WI38 (cell line): ENCODE data around the gene LRIG2.

Experiments
- H3K4me3 ChIP-seq: 2 replicates; pipeline ENCODE4 v1.5.1; 2011; ENCODE audit warnings: low read depth, mild to moderate bottlenecking, control low read depth, low read length
- TF ChIP-seq, protein P1 (sequence below): IDR thresholded peaks from 2 replicates; pipeline ENCODE4 v1.5.1; 2012; ENCODE audit warnings: low read depth, mild to moderate bottlenecking, control low read depth, low read length

LRIG2 gene

DNA sequence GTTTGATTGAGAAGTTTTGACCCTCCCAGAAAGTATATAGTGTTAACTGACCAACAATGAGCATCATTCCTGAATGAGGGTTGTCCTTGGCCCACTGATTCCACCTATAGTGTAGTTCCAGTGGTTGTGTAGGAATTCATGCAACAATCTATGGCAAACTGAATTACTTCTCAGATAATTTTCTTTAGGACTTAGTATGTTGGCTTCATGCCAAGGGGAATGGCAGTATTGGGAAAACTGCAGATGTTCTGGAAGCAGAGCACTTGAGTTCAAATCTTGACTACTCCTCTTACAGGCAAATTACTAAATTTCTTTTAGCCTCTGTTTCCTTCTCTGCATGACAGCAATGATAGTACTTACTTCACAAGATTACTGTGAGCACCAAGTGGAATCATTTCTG, 65.8 kb downstream of the LRIG2 start:
- no peak overlapping the region for H3K4me3 ChIP-seq
- TF ChIP-seq, protein P1, sequence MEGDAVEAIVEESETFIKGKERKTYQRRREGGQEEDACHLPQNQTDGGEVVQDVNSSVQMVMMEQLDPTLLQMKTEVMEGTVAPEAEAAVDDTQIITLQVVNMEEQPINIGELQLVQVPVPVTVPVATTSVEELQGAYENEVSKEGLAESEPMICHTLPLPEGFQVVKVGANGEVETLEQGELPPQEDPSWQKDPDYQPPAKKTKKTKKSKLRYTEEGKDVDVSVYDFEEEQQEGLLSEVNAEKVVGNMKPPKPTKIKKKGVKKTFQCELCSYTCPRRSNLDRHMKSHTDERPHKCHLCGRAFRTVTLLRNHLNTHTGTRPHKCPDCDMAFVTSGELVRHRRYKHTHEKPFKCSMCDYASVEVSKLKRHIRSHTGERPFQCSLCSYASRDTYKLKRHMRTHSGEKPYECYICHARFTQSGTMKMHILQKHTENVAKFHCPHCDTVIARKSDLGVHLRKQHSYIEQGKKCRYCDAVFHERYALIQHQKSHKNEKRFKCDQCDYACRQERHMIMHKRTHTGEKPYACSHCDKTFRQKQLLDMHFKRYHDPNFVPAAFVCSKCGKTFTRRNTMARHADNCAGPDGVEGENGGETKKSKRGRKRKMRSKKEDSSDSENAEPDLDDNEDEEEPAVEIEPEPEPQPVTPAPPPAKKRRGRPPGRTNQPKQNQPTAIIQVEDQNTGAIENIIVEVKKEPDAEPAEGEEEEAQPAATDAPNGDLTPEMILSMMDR = no peak

DNA sequence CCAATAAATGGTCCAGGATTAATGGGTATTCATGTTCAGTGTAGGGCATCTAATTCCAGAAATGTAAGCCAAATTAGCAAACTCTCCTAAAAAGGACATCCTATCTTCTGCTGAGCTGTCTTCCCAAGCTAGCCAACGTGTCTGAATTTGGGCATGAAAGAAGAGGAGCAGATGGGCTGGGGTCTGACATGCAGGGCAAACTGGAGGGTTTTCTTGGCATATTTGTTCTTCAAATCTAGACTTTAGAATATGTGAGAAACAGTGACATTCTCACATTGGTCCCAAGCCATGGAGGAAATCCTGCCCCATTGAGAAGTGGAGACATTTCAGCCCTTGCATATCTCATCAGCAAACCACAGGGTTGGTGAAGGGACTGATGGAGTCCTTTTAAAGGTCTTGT, 67.2 kb downstream of the LRIG2 start:
- TF ChIP-seq, protein P1 = no peak
- H3K4me3 ChIP-seq = no peak overlapping the region

DNA sequence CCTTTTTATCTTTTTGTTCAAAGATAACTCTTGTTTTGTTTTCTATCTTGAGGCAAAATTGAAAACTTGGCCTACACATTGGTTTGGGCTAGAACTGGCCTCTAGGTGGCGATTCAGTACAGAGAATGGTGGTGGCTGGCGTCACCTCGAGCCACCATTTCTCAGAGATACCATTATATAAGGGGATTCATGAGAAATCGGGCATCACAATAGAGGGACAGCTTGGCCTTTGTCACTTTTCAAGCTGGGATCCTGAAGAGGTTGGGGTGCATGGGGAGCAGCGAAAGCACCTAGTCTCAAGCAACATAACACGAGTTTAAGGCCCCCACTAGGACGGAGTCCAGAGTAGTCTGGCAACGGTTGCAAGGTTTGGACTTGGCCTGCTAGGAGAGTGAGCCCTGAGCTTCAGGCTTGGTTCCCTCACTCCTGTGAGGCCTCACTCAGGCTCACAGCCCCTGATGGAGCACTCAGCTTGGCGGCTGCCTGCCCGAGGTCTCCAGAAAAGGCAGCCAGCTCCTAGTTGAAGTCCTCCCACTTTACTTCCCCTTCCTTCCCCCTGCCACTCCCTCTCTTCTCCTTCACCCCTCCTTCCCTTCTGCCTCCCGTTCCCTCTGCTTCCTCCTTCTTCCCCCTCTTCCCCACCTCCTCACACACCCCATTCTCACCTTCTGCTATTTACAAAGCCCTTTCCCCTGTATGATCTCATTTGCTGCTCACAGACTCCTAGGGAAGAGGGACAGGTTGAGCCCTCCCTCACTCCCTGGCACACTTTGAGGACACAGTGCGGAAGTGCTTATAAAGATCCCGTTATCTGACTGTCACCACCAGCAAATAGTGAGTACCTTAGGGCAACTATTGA, 67.8 kb downstream of the LRIG2 start:
- H3K4me3 ChIP-seq = no peak overlapping the region
- TF ChIP-seq, protein P1 = peak; percentile 72

DNA sequence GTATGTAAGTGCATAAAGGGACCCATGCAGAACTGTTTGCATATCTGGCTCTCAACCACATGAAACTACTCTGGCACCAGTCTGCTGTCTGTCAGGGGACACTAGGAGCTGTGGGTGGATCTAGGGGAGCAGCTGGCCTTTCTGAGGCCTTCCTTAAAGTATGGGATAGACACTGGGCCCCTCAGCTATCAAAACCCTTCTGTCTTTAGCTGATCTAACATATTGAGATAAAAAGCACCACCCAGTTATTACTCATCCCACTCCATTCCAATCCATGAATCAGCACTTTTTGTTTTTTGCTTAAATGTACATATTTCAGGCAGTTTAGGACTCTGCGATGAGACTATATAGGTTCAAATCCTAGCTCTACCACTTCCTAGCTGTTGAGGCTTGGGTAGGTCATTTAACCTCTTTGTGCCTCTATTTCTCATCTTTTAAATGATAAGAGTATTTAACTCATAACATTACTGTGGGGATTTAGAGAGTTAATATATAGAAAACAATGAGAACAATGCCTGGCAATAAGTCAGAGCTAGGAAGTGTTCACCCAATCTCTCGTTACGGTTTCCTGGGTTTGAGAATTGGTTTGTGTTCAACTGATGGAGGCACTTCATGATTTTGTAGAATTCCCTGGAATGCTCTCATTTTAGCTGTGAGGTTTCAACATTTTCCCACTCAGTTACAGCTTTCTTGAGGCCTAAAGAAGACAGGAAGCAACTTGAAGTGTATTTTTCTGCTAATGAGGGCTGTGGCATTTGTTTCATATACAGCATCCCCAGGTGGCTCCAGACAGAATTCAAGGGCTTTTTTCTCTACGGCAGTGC, 68.9 kb downstream of the LRIG2 start:
- no peak overlapping the region for H3K4me3 ChIP-seq
- TF ChIP-seq, protein P1 = no peak

DNA sequence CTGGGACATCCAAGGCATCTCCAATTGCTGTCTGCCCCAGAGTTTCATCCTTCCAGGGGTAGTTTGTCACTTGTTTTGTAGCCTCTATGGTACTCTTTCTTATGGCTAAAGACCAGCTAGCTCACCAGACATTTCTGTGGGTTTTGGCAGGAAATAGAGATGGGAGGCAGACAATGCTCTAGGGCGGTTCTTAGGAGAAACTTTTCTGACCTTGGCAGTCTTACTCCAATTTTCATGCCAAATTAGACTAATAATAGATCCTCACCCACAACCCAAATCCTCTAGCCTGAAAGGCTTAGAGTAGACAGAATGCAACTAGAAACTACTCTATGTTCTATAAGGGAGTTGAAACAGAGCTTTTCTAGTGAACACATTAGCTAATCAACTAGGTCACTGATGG, 69.8 kb downstream of the LRIG2 start:
- no peak overlapping the region for H3K4me3 ChIP-seq
- TF ChIP-seq, protein P1 = no peak

DNA sequence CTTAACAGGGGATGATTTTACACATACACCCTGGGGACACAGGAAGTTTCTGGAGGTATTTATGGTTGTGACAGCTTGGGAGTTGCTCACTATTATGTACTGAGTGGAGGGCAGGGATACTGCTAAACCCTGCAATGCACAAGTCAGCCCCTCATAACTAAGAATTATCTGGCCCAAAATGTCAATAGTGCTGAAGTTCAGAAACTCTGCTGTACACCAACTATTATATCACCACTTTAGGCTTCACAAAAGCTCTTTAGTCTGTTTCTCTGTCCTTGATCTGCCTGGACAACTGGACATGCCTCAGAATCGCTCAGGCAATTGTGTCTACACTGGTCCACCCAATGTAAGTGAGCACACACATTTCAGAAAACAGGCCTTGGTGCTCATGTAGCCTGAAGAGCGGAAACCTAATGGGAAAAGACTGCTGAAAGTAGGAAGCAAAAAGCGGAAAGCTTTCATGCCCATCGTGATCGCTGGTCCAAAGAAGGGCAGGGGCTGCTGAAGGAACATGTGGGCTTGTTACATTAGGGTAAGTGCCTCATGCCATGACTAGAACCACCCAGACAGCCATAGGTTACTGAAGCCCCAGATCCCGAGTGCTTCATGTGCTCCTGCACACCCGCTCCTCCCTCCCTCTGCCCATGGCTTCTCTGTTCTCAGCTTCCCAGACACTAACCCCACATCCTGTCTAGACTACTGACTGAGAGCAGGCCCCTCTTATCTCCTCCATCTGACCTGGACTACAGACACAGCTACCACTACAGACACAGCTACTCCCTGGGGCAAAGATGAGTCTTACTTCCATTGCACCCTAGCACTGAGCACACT, 73.5 kb downstream of the LRIG2 start:
- TF ChIP-seq, protein P1 = no peak
- H3K4me3 ChIP-seq = no peak overlapping the region
